D721Med (cell line): ENCODE measurements around the gene EFCAB13.

Experiments
- DNase-seq: peaks from one replicate; pipeline ENCODE4 v3.0.0; 2011; ENCODE audit warnings: low spot score; ENCODE audit not compliant: insufficient read length
- FAIRE-seq: peaks from 2 replicates; lab custom pipeline; 2011; peaks lifted over from hg19 to GRCh38; lab: Jason Lieb, UNC
- CTCF ChIP-seq: IDR thresholded peaks from 2 replicates; pipeline ENCODE4 v1.5.1; 2012; ENCODE audit warnings: mild to moderate bottlenecking, control low read depth; ENCODE audit not compliant: insufficient read depth; ENCODE audit errors: missing control alignments

EFCAB13 gene

GRCh38 chr17:47287068-47287467 lies 36.7 kb upstream of the EFCAB13 start:
- no peak for DNase-seq
- no peak for TF ChIP-seq CTCF
- FAIRE-seq = no peak

GRCh38 chr17:47287639-47288038 lies 36.1 kb upstream of the EFCAB13 start:
- DNase-seq (no peak), FAIRE-seq (no peak)
- TF ChIP-seq CTCF = no peak

GRCh38 chr17:47288531-47289116 lies 35.1 kb upstream of the EFCAB13 start:
- no peak for TF ChIP-seq CTCF
- no peak for DNase-seq
- FAIRE-seq = no peak

GRCh38 chr17:47289302-47289701 lies 34.5 kb upstream of the EFCAB13 start:
- FAIRE-seq (no peak), DNase-seq (no peak)
- no peak for TF ChIP-seq CTCF

- DNase-seq = no peak
- no peak for FAIRE-seq
- TF ChIP-seq CTCF = no peak
Observed at GRCh38 chr17:47290870-47291241, 32.9 kb upstream of the EFCAB13 start.

GRCh38 chr17:47291242-47291873 lies 32.4 kb upstream of the EFCAB13 start:
- FAIRE-seq = no peak

More at GRCh38 chr17:47291242-47291873, 32.4 kb upstream of the EFCAB13 start:
- TF ChIP-seq CTCF = no peak
- no peak for DNase-seq
